ENCODE data around the gene DISC1.

The DISC1 gene

GRCh38 chr1:231786126-231786525 lies 159.5 kb downstream of the DISC1 start:
- H3K27ac ChIP-seq = no peak overlapping the region
- TF ChIP-seq ZFX (IDR thresholded peaks at IDR 0.05) (no peak), CTCF (conservative IDR thresholded peaks at IDR 0.05) (no peak)

DNA sequence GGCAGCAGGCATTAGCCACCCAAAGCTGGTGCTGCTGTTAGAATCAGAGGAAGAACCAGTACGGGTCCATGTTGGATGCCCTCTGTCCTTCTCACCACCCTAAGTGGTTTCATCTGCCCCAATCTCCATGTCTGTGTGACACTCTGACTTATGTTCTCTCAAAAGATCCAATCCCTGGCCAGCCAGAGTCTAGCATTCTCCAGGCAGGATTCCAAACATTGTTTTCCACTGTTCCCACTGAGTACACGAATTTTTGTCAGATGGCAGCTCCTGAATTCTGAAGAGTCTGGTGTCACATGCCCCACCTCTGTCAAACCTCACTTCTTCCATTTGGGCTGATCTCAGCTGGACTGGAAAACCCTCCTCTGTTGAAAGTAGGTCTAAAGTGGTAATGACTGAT lies 166.0 kb downstream of the DISC1 start:
- no peak for TF ChIP-seq CTCF (conservative IDR thresholded peaks at IDR 0.05)
- TF ChIP-seq ZFX (IDR thresholded peaks at IDR 0.05) = no peak
- no peak overlapping the region for H3K27ac ChIP-seq

- TF ChIP-seq CTCF (conservative IDR thresholded peaks at IDR 0.05) (no peak), ZFX (IDR thresholded peaks at IDR 0.05) (no peak)
- no peak overlapping the region for H3K27ac ChIP-seq
Observed at GRCh38 chr1:231793893-231794292, 167.3 kb downstream of the DISC1 start.

GRCh38 chr1:231796141-231796540 lies 169.6 kb downstream of the DISC1 start:
- no peak for TF ChIP-seq CTCF (conservative IDR thresholded peaks at IDR 0.05)
- no peak for TF ChIP-seq ZFX (IDR thresholded peaks at IDR 0.05)

GRCh38 chr1:231799363-231799986 lies 172.9 kb downstream of the DISC1 start:
- H3K27ac ChIP-seq = no peak overlapping the region
- no peak for TF ChIP-seq ZFX (IDR thresholded peaks at IDR 0.05)
- TF ChIP-seq CTCF (conservative IDR thresholded peaks at IDR 0.05) = no peak

More at GRCh38 chr1:231796141-231796540, 169.6 kb downstream of the DISC1 start:
- no peak overlapping the region for H3K27ac ChIP-seq

GRCh38 chr1:231800108-231800507 lies 173.5 kb downstream of the DISC1 start:
- no peak for TF ChIP-seq CTCF (conservative IDR thresholded peaks at IDR 0.05)
- no peak for TF ChIP-seq ZFX (IDR thresholded peaks at IDR 0.05)
- no peak overlapping the region for H3K27ac ChIP-seq

GRCh38 chr1:231801042-231801585 lies 174.5 kb downstream of the DISC1 start:
- no peak overlapping the region for H3K27ac ChIP-seq
- TF ChIP-seq CTCF (conservative IDR thresholded peaks at IDR 0.05) (no peak), ZFX (IDR thresholded peaks at IDR 0.05) (no peak)
